HEK293T (cell line): ENCODE measurements around the gene VPS16.

Experiments
- BHLHE40 ChIP-seq: fragments of 450-650 bp; IDR thresholded peaks from 2 replicates; pipeline ENCODE4 v1.6.1; 2016; ENCODE audit warnings: mild to moderate bottlenecking, moderate library complexity, borderline replicate concordance
- CTBP1 ChIP-seq: fragments of 450-650 bp; IDR thresholded peaks from 2 replicates; pipeline ENCODE4 v1.6.1; 2016; ENCODE audit warnings: borderline replicate concordance
- FOXA1 ChIP-seq: fragments of 450-650 bp; IDR thresholded peaks from 2 replicates; pipeline ENCODE4 v1.6.1; 2016; ENCODE audit warnings: mild to moderate bottlenecking
- FOXK2 ChIP-seq: fragments of 450-650 bp; IDR thresholded peaks from 2 replicates; pipeline ENCODE4 v1.6.1; 2016; ENCODE audit warnings: mild to moderate bottlenecking
- FOXM1 ChIP-seq: fragments of 450-650 bp; IDR thresholded peaks from 2 replicates; pipeline ENCODE4 v1.6.1; 2017; ENCODE audit warnings: mild to moderate bottlenecking, borderline replicate concordance
- HDGF ChIP-seq: fragments of 450-650 bp; IDR thresholded peaks from 2 replicates; pipeline ENCODE4 v1.6.1; 2017; ENCODE audit warnings: antibody characterized with exemption, borderline replicate concordance
- SP1 ChIP-seq: fragments of 450-650 bp; IDR thresholded peaks from 2 replicates; pipeline ENCODE4 v1.6.1; 2017
- SUZ12 ChIP-seq: fragments of 450-650 bp; IDR thresholded peaks from 2 replicates; pipeline ENCODE4 v1.6.1; 2016; ENCODE audit warnings: mild to moderate bottlenecking
- TARDBP ChIP-seq: fragments of 450-650 bp; IDR thresholded peaks from 2 replicates; pipeline ENCODE4 v1.6.1; 2016

DNA sequence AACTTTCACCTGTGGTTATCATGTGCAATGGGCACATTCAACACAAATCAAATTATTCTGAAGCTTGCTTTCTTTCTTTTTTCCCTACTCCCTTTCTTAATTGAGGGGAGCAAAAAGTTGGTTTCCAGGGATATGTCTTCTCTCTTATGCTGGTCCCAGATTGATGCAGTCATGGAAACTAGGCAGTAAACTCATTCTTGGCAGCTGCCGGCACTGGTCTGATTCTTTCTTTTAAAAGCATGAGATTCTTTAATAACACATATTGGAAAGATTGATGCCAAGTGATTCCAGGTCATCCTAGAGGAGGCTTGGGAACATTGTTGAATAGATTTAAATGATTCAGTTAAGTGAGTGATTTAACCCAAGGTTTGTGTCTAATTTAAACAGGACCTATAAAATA is 61.7 kb downstream of the VPS16 start:
- TF ChIP-seq CTBP1 (no peak), BHLHE40 (no peak), TARDBP (no peak), HDGF (no peak), SP1 (no peak), FOXM1 (no peak), FOXK2 (no peak), FOXA1 (no peak), SUZ12 (no peak)
